GM19238 (cell line): ENCODE measurements around the gene LRRC7.

Source experiments
- DNase-seq: peaks from one replicate; pipeline ENCODE4 v3.0.0; 2011; ENCODE audit warnings: low spot score; ENCODE audit not compliant: insufficient read length

LRRC7 gene

DNA sequence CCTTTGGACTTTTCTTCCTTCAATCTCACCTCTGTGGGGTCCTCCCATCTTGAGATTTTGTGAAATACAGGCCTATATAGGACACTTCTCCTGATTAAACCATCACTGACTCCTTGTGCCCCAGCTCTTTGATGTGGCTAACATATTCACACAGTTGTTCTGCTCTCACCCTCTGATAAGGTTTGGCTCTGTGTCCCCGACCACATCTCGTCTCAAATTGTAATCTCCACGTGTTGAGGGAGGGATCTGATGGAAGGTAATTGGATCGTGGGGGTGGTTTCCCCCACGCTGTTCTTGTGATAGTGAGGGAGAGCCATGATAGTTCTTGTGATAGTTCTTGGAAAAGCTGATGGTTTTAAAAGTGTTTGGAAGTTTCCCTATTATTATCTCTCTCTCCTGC is 19.7 kb downstream of the LRRC7 start:
- no peak for DNase-seq

GRCh38 chr1:69589799-69590198 is 22.1 kb downstream of the LRRC7 start:
- DNase-seq: no peak

- no peak for DNase-seq
Measured at GRCh38 chr1:69592341-69592740, 24.6 kb downstream of the LRRC7 start.

DNA sequence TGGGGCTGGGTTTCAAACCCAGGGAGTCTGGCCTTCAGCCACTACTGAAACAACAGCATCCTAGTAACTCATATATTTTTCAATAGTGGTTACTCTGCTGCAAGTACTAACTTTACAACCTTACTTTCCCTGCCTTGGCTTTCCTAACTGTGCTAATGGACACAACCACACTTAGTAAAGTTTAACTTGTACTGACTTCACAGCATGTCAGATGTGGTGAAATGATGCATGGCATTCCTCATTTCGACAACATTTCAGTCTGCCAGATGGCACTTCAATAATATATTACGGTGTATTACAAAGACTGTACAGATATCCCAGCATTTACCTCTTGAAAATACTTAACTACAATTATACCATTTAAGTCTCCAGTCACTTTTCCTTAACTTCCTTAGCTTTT is 27.8 kb downstream of the LRRC7 start:
- DNase-seq: no peak

DNA sequence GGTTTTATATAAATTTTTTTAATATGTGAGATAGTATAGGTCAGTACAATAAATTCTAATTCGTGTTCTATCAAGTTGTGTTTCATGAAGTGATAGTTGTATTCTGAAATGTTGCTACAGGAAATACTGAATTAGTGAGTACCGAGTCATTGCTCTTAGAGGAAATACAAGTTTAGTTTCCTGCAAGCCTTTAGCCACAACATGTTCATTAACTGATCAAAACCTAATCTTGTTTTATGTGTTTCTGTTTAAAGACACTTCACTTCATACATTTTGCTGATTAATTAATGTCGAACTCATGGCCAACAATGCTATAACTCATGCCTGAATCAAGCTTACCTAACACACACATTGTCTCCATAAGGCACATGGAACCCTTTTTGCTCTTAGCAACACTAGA is 43.6 kb downstream of the LRRC7 start:
- no peak for DNase-seq

GRCh38 chr1:69613414-69613813 is 45.7 kb downstream of the LRRC7 start:
- no peak for DNase-seq

- no peak for DNase-seq
Measured at GRCh38 chr1:69638673-69639072, 71.0 kb downstream of the LRRC7 start.

GRCh38 chr1:69639159-69639558 is 71.4 kb downstream of the LRRC7 start:
- DNase-seq: no peak

DNA sequence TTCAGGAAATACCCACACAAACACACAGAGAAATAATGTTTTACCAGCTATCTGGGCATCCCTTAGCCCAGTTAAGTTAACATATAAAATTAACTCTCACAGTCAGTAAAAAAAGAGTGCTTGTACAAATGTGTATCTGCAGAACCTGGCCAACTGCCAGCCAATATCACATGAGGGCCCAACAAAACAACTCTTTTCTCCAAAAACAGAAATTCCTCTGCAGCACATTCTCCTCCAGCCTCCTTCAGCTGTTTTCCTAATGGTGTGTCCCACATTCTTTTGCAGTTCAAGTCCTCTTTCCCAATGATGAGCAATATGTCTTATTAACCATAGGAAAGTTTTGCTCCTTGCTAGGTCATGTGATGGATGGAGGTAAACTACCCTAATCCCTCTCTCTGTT is 75.5 kb downstream of the LRRC7 start:
- no peak for DNase-seq

GRCh38 chr1:69645477-69645876 is 77.8 kb downstream of the LRRC7 start:
- no peak for DNase-seq

DNA sequence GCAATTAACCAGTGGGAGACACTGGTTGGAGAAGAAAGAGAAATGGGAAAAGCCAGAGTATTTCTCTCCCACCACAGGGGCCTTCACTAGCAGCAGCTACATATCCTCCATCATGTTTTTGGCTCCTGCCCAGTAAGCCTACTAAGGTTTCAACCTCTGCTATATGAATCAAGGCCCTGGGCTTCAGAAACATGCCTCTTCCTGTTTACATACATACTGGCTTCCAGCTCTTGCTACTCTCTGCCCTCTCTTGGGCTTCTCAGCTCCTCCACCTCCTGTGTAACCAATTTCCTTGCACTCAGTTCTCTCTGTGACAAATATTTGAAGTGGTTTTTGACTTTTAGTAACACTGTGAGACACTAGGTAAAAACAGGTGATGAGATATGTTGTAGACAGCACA is 80.8 kb downstream of the LRRC7 start:
- DNase-seq: no peak

DNA sequence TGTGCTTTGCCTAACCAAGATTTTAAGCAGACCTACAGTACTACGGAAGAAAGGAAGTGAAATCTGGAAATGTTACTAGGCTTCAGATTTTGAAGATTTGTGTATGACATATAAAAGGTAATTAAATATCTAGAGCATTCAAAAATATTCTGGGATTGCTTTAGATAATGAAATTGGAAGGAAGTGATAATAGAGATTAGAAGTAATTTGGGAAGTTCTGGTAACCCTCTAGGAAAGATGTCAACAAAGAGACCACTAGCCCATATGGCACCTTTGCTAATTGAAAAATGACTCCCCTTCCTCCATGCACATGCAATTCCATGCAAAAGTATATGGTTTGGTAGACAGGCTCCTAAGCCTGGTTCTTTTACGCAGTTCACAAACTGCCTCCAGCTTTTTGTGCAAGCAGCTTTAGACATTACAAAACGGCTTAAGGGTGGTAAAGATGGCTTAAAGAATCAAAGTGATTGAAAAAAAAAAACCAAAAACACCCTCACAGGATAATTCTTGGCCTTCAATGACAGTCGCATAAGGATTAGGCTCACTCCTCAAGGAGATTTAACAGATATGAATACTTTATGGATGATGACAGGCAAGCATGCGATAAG is 81.8 kb downstream of the LRRC7 start:
- DNase-seq: no peak

DNA sequence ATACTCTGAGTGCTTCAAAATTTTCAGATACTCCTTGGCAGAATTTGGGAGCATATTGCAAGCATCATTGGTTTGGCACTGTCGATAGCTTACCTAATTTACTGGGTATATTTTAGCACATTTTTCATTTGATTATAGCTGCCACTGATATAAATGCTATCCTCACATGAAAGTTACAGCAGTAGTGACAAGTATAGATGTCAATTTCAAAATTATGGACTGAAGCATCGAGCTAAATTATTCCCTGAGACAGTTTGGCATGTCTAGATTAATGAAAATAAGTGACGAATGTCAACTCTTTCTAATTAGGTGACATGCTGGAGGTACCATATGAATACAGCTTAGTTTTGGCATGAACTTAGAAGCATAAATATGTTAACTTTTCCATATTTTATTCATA is 83.1 kb downstream of the LRRC7 start:
- no peak for DNase-seq

GRCh38 chr1:69651656-69652055 is 83.9 kb downstream of the LRRC7 start:
- DNase-seq: no peak

- DNase-seq: no peak
Measured at GRCh38 chr1:69657971-69658370, 90.2 kb downstream of the LRRC7 start.

- DNase-seq: no peak
Measured at GRCh38 chr1:69661686-69662085, 94.0 kb downstream of the LRRC7 start.

GRCh38 chr1:69662321-69662720 is 94.6 kb downstream of the LRRC7 start:
- DNase-seq: no peak

- no peak for DNase-seq
Measured at GRCh38 chr1:69671363-69672010, 103.8 kb downstream of the LRRC7 start.

DNA sequence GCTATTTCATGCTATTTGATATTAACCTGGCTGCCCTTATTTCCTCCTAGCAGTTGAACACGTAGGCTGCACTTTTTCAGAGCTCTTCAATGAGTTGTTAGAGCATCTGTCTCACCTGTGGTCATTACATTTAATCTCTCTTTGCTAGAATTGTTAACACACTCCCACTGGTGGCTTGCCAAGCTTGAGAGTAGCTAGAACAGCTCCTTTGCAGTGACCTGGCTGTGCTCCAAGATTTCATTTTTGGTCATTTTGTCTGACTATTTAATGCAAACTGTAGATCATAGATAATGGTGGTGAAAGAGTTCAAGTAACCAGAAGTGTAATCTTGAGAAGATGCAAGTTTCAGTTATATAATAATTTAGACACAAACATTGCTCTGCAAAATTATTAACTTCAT is 105.6 kb downstream of the LRRC7 start:
- no peak for DNase-seq

GRCh38 chr1:69679965-69680364 is 112.2 kb downstream of the LRRC7 start:
- DNase-seq: no peak

DNA sequence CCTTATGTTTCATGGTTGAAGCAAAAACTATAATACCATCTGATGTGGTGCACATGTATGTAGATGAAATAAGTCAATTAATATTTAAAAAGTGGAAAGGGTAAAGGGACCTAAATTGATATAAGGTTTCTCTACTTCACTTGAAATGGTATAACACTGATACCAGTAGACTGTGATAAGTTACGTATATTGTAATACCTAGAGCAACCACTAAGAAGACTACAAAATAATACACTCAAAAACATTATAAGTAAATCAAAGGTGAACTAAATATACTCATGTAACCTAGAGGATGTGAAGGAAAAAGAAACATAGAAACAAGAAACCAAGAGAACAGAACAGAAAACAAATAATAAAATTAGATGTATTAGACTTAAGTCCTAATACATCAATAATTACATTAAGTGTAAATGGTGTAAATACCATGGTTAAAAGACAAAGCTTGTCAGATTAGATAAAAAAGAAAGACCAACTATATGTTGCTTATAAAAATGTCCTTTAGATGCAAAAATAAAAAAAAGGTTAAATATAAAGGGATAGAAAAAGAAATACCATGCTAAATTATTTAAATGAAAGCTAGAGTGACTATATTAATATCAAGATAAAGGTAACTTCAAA is 118.8 kb downstream of the LRRC7 start:
- DNase-seq: no peak

DNA sequence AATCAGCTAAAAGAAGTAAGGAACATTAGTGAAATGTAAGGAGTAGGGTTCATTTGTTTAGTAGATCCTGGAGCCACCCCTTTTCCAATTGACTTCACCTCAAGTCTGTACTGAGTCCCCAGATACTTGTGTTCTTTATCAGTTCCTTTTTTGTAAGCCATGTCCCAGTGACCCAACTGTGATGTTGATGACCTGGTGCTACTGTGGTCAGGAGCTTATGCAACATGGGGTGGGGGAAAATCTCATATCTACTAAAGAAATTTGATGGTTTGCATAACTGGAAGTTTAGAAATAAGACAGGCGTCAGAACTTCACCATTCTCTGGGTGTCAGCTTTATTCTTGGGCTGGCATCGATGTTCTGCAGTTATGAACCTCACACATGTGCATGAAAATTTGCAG is 120.5 kb downstream of the LRRC7 start:
- no peak for DNase-seq

DNA sequence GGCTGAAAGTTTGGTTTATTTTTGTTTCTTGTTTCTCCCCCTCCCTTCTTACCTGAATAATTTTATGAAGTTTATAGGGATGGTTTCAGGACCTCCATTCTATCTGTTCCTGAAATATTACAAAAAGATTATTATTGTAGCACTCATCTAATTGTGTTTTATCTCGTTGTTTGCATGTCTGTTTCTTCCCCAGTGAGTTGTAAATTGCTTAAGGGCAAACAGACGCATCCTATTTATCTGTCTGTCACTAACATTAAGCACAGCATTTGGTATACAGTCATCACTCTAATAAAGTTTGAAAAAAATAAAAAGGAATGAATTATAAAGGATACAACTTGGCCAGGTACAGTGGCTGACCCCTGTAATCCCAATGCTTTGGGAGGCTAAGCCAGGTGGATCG is 123.5 kb downstream of the LRRC7 start:
- no peak for DNase-seq
